ENCODE results near the gene ZC3H6. TPM values are rescaled to one million over a fixed set of nuclear protein-coding genes. Genes with fewer than 3 reads are reported as not detected.

The ZC3H6 gene
- polyA plus RNA-seq, 1 of the 3 experiments (the other 2 are of a cell fraction) = 0.71 TPM

DNA sequence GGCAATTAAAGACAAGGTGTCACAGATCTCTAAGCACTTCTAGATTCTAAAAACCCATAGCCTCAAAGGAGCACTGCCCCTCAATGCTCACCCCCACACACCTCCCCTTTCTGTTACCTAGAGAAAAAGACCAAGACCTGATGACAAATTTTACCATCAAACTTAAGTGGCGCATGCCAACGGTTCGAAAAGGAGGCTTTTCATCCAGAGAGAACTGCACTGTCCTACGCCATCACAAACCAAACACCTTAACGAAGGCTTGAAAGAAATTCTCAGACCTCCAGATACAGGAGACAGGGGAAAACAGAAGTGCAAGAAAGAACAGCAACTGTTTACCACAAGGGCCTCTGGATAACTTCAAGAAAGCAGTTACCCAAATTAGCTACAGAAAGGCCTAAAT, 2.0 kb upstream of the ZC3H6 start:
- peaks cover 20% of the 10 kb centered on the region for H3K79me2 ChIP-seq (ENCODE audit: insufficient read depth)
- H4K20me1 ChIP-seq (ENCODE audit: insufficient read depth) = no peaks in the 10 kb centered on the region
- no peak for DNase-seq
- H3K27me3 ChIP-seq (ENCODE audit: insufficient read depth) = no peaks in the 10 kb centered on the region
- ChIA-PET CTCF (interaction anchor here (1.9 kb wide), 1 partner anchor 14 kb away, joined by 8 read pairs; no protein-coding TSS in a partner anchor), POLR2A (no interaction called here)
- H3K9me3 ChIP-seq = no peaks in the 10 kb centered on the region
- H3K4me3 ChIP-seq (ENCODE audit: low read depth in 2 of 2, low read length in 1 of 2) = no peak overlapping the region
- H3F3A ChIP-seq (replicated peaks; ENCODE audit: insufficient read depth) = peaks cover 3% of the 10 kb centered on the region
- H3K4me2 ChIP-seq = no peak overlapping the region
- 93% methylated on average over 5 of the region's 5 CpGs for WGBS (ENCODE audit: low lambda C conversion rate)
- peaks cover 0 to 8% of the 10 kb centered on the region in 2 experiments for H3K36me3 ChIP-seq (replicated peaks in 1 of 2; ENCODE audit: control insufficient read depth in 1 of 2, insufficient read depth in 2 of 2, low read length in 1 of 2)
- peaks cover 0 to 5% of the 10 kb centered on the region in 2 experiments; a peak in 2 of 4 replicates for H3K4me1 ChIP-seq (ENCODE audit: control insufficient read depth in 1 of 2, insufficient read depth in 2 of 2, low read depth in 1 of 2, low read length in 1 of 2)
- H3K27ac ChIP-seq (ENCODE audit: low read depth in 2 of 2, low read length in 1 of 2) = no peak overlapping the region
- no peaks in the 10 kb centered on the region for H3K9me2 ChIP-seq
- H3K9ac ChIP-seq = no peak overlapping the region
- TF ChIP-seq SMC3 (IDR thresholded peaks at IDR 0.05; ENCODE audit: low read depth, low read length) (no peak), FOXM1 (IDR thresholded peaks at IDR 0.05; ENCODE audit: low read depth) (no peak)
- TF ChIP-seq, protein P1, sequence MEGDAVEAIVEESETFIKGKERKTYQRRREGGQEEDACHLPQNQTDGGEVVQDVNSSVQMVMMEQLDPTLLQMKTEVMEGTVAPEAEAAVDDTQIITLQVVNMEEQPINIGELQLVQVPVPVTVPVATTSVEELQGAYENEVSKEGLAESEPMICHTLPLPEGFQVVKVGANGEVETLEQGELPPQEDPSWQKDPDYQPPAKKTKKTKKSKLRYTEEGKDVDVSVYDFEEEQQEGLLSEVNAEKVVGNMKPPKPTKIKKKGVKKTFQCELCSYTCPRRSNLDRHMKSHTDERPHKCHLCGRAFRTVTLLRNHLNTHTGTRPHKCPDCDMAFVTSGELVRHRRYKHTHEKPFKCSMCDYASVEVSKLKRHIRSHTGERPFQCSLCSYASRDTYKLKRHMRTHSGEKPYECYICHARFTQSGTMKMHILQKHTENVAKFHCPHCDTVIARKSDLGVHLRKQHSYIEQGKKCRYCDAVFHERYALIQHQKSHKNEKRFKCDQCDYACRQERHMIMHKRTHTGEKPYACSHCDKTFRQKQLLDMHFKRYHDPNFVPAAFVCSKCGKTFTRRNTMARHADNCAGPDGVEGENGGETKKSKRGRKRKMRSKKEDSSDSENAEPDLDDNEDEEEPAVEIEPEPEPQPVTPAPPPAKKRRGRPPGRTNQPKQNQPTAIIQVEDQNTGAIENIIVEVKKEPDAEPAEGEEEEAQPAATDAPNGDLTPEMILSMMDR (IDR thresholded peaks at IDR 0.05) = no peak
- no peak overlapping the region for H2AFZ ChIP-seq (ENCODE audit: low read depth)

GRCh38 chr2:112275887-112276773, 733 bp downstream of the ZC3H6 start:
- POLR2A ChIA-PET = no interaction called here
- TF ChIP-seq, protein P2, sequence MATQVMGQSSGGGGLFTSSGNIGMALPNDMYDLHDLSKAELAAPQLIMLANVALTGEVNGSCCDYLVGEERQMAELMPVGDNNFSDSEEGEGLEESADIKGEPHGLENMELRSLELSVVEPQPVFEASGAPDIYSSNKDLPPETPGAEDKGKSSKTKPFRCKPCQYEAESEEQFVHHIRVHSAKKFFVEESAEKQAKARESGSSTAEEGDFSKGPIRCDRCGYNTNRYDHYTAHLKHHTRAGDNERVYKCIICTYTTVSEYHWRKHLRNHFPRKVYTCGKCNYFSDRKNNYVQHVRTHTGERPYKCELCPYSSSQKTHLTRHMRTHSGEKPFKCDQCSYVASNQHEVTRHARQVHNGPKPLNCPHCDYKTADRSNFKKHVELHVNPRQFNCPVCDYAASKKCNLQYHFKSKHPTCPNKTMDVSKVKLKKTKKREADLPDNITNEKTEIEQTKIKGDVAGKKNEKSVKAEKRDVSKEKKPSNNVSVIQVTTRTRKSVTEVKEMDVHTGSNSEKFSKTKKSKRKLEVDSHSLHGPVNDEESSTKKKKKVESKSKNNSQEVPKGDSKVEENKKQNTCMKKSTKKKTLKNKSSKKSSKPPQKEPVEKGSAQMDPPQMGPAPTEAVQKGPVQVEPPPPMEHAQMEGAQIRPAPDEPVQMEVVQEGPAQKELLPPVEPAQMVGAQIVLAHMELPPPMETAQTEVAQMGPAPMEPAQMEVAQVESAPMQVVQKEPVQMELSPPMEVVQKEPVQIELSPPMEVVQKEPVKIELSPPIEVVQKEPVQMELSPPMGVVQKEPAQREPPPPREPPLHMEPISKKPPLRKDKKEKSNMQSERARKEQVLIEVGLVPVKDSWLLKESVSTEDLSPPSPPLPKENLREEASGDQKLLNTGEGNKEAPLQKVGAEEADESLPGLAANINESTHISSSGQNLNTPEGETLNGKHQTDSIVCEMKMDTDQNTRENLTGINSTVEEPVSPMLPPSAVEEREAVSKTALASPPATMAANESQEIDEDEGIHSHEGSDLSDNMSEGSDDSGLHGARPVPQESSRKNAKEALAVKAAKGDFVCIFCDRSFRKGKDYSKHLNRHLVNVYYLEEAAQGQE (IDR thresholded peaks at IDR 0.05; ENCODE audit: low read depth, low read length) = no peak
- TF ChIP-seq JUND (IDR thresholded peaks at IDR 0.05) (no peak), RXRA (IDR thresholded peaks at IDR 0.05; ENCODE audit: borderline replicate concordance, low read depth) (no peak), SMC3 (IDR thresholded peaks at IDR 0.05; ENCODE audit: low read depth, low read length) (no peak), EP300 (IDR thresholded peaks at IDR 0.05; ENCODE audit: borderline replicate concordance in 1 of 2, low read depth in 1 of 2, low read length in 1 of 2) (no peak), USF1 (IDR thresholded peaks at IDR 0.05; ENCODE audit: borderline replicate concordance, low read depth) (no peak), TCF12 (IDR thresholded peaks at IDR 0.05) (no peak), SIN3A (IDR thresholded peaks at IDR 0.05; ENCODE audit: borderline replicate concordance, low read depth, low read length) (no peak), YY1 (IDR thresholded peaks at IDR 0.05; ENCODE audit: low read depth) (no peak), IRF3 (IDR thresholded peaks at IDR 0.05; ENCODE audit: low read depth, low read length) (no peak), GATA2 (CRISPR knock-in tag; IDR thresholded peaks at IDR 0.05) (no peak), NRF1 (IDR thresholded peaks at IDR 0.05; ENCODE audit: low read depth, low read length) (no peak), TAF1 (IDR thresholded peaks at IDR 0.05; ENCODE audit: borderline replicate concordance, low read depth, low read length) (no peak; the same call in 1 of the 2 replicates), FOXM1 (IDR thresholded peaks at IDR 0.05; ENCODE audit: low read depth) (no peak), CHD2 (IDR thresholded peaks at IDR 0.05; ENCODE audit: low read length, partially characterized antibody) (peak; percentile 24)
- TF ChIP-seq, protein P3, sequence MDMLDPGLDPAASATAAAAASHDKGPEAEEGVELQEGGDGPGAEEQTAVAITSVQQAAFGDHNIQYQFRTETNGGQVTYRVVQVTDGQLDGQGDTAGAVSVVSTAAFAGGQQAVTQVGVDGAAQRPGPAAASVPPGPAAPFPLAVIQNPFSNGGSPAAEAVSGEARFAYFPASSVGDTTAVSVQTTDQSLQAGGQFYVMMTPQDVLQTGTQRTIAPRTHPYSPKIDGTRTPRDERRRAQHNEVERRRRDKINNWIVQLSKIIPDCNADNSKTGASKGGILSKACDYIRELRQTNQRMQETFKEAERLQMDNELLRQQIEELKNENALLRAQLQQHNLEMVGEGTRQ (IDR thresholded peaks at IDR 0.05; ENCODE audit: borderline replicate concordance, low read depth, low read length) = no peak

More at GRCh38 chr2:112275887-112276773, 733 bp downstream of the ZC3H6 start:
- peaks cover 21% of the 10 kb centered on the region for H3K79me2 ChIP-seq (ENCODE audit: insufficient read depth)
- H3K9me3 ChIP-seq = no peaks in the 10 kb centered on the region
- H3K36me3 ChIP-seq (replicated peaks in 1 of 2; ENCODE audit: control insufficient read depth in 1 of 2, insufficient read depth in 2 of 2, low read length in 1 of 2) = peaks cover 0 to 8% of the 10 kb centered on the region in 2 experiments
- peak overlapping the region; percentile 99 for H3K9ac ChIP-seq
- no peaks in the 10 kb centered on the region for H4K20me1 ChIP-seq (ENCODE audit: insufficient read depth)
- H3F3A ChIP-seq (replicated peaks; ENCODE audit: insufficient read depth) = peaks cover 3% of the 10 kb centered on the region
- WGBS (ENCODE audit: low lambda C conversion rate) = 3% methylated on average over 7 of the region's 66 CpGs
- H3K27ac ChIP-seq (ENCODE audit: low read depth in 2 of 2, low read length in 1 of 2) = peak overlapping the region; percentile 100
- H3K4me3 ChIP-seq (ENCODE audit: low read depth in 2 of 2, low read length in 1 of 2) = peak overlapping the region; percentile 92 to 95
- no peaks in the 10 kb centered on the region for H3K27me3 ChIP-seq (ENCODE audit: insufficient read depth)
- H3K4me2 ChIP-seq = peak overlapping the region; percentile 86
- CTCF ChIA-PET = no interaction called here
- DNase-seq = peak; percentile 94
- H3K4me1 ChIP-seq (ENCODE audit: control insufficient read depth in 1 of 2, insufficient read depth in 2 of 2, low read depth in 1 of 2, low read length in 1 of 2) = peaks cover 0 to 5% of the 10 kb centered on the region in 2 experiments; a peak in 2 of 4 replicates
- no peaks in the 10 kb centered on the region for H3K9me2 ChIP-seq
- H2AFZ ChIP-seq (ENCODE audit: low read depth) = 0 out of 2 replicates have a peak overlapping the region, but pooled peaks have one; percentile 32
